SK-N-SH (cell line): Measurements from ENCODE around the gene PSD.

ENCODE experiments used
- TF ChIP-seq, protein P1 (sequence below): fragments of 200-600 bp; sonication (generic); IDR thresholded peaks from 2 replicates; pipeline ENCODE4 v1.6.1; 2017; ENCODE audit warnings: antibody characterized with exemption, mild to moderate bottlenecking, moderate library complexity
- TF ChIP-seq, protein P2 (sequence below): IDR thresholded peaks from 2 replicates; pipeline ENCODE4 v1.6.1; 2012; ENCODE audit warnings: mild to moderate bottlenecking, low read depth, low read length, moderate library complexity

DNA sequence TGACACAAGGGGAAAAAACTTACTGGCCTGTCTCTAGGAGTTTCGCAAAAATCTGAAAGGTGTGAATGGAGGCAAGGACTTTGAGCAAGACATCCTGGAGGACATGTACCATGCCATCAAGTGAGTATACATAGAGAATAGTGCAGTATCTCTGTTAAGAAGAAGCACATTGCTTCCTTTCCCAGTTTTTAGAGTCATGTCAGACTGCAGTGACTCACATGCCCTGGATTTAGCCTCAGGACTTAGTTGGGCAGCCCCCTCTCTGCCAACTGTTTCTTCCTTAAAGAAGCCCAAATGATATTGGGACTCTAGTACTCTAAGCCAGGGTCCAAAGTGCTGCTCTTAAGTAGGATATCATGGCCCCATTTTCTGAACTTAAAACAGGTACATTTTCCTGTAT, 51.1 kb downstream of the PSD start:
- TF ChIP-seq, protein P1, sequence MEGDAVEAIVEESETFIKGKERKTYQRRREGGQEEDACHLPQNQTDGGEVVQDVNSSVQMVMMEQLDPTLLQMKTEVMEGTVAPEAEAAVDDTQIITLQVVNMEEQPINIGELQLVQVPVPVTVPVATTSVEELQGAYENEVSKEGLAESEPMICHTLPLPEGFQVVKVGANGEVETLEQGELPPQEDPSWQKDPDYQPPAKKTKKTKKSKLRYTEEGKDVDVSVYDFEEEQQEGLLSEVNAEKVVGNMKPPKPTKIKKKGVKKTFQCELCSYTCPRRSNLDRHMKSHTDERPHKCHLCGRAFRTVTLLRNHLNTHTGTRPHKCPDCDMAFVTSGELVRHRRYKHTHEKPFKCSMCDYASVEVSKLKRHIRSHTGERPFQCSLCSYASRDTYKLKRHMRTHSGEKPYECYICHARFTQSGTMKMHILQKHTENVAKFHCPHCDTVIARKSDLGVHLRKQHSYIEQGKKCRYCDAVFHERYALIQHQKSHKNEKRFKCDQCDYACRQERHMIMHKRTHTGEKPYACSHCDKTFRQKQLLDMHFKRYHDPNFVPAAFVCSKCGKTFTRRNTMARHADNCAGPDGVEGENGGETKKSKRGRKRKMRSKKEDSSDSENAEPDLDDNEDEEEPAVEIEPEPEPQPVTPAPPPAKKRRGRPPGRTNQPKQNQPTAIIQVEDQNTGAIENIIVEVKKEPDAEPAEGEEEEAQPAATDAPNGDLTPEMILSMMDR: no peak
- TF ChIP-seq, protein P2, sequence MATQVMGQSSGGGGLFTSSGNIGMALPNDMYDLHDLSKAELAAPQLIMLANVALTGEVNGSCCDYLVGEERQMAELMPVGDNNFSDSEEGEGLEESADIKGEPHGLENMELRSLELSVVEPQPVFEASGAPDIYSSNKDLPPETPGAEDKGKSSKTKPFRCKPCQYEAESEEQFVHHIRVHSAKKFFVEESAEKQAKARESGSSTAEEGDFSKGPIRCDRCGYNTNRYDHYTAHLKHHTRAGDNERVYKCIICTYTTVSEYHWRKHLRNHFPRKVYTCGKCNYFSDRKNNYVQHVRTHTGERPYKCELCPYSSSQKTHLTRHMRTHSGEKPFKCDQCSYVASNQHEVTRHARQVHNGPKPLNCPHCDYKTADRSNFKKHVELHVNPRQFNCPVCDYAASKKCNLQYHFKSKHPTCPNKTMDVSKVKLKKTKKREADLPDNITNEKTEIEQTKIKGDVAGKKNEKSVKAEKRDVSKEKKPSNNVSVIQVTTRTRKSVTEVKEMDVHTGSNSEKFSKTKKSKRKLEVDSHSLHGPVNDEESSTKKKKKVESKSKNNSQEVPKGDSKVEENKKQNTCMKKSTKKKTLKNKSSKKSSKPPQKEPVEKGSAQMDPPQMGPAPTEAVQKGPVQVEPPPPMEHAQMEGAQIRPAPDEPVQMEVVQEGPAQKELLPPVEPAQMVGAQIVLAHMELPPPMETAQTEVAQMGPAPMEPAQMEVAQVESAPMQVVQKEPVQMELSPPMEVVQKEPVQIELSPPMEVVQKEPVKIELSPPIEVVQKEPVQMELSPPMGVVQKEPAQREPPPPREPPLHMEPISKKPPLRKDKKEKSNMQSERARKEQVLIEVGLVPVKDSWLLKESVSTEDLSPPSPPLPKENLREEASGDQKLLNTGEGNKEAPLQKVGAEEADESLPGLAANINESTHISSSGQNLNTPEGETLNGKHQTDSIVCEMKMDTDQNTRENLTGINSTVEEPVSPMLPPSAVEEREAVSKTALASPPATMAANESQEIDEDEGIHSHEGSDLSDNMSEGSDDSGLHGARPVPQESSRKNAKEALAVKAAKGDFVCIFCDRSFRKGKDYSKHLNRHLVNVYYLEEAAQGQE: no peak
